Astrocyte (in vitro differentiated cells and primary cell): ENCODE measurements around the gene C19orf25.

Source experiments
- EZH2 ChIP-seq: IDR thresholded peaks from 2 replicates; pipeline ENCODE4 v1.6.1; 2012; ENCODE audit warnings: mild to moderate bottlenecking, low read length, inconsistent platforms; ENCODE audit not compliant: insufficient read depth
- TF ChIP-seq, protein P1 (sequence below): IDR thresholded peaks from 2 replicates; pipeline ENCODE4 v1.5.1; 2011; ENCODE audit warnings: low read depth, mild to moderate bottlenecking, inconsistent platforms, low read length, moderate library complexity; ENCODE audit not compliant: insufficient read depth

GRCh38 chr19:1429750-1430149 lies 49.3 kb downstream of the C19orf25 start:
- no peak for TF ChIP-seq EZH2
- TF ChIP-seq, protein P1, sequence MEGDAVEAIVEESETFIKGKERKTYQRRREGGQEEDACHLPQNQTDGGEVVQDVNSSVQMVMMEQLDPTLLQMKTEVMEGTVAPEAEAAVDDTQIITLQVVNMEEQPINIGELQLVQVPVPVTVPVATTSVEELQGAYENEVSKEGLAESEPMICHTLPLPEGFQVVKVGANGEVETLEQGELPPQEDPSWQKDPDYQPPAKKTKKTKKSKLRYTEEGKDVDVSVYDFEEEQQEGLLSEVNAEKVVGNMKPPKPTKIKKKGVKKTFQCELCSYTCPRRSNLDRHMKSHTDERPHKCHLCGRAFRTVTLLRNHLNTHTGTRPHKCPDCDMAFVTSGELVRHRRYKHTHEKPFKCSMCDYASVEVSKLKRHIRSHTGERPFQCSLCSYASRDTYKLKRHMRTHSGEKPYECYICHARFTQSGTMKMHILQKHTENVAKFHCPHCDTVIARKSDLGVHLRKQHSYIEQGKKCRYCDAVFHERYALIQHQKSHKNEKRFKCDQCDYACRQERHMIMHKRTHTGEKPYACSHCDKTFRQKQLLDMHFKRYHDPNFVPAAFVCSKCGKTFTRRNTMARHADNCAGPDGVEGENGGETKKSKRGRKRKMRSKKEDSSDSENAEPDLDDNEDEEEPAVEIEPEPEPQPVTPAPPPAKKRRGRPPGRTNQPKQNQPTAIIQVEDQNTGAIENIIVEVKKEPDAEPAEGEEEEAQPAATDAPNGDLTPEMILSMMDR: no peak
